Activated gamma-delta T cell (primary cell): ENCODE results near the gene FGD5.

ENCODE experiments used
- DNase-seq: peaks from one replicate; lab custom pipeline; 2025; lab: John Stamatoyannopoulos, UW
- total RNA-seq, 2 donors: gene quantifications; one replicate each; lab custom pipeline; 2026; lab: John Stamatoyannopoulos, UW

Gene FGD5
- 0 to 0.87 reads per million in 2 donors for total RNA-seq

- no peak for DNase-seq
These were observed at the start of gene FGD5 for GRCh38 chr3:14818804-14819500. TSS of gene FGD5 (plus strand) at chr3:14818962. CDS start at chr3:14819072, 110 bp downstream.

GRCh38 chr3:14769544-14770325, 49.0 kb upstream of the FGD5 start:
- no peak for DNase-seq

GRCh38 chr3:14770591-14770990, 48.2 kb upstream of the FGD5 start:
- no peak for DNase-seq

- no peak for DNase-seq
These were observed 46.9 kb upstream of the FGD5 start for GRCh38 chr3:14771593-14772497.

GRCh38 chr3:14772533-14773138, 46.1 kb upstream of the FGD5 start:
- no peak for DNase-seq

GRCh38 chr3:14773281-14773680, 45.5 kb upstream of the FGD5 start:
- no peak for DNase-seq

- no peak for DNase-seq
These were observed 45.1 kb upstream of the FGD5 start for GRCh38 chr3:14773691-14774128.

- no peak for DNase-seq
These were observed 44.3 kb upstream of the FGD5 start for GRCh38 chr3:14774431-14774830.

- no peak for DNase-seq
These were observed 43.8 kb upstream of the FGD5 start for GRCh38 chr3:14775011-14775410.

- no peak for DNase-seq
These were observed 43.2 kb upstream of the FGD5 start for GRCh38 chr3:14775563-14775962.

- no peak for DNase-seq
These were observed 39.6 kb upstream of the FGD5 start for GRCh38 chr3:14779069-14779685.

GRCh38 chr3:14780927-14781507, 37.7 kb upstream of the FGD5 start:
- no peak for DNase-seq

- no peak for DNase-seq
These were observed 35.2 kb upstream of the FGD5 start for GRCh38 chr3:14783480-14784086.

- DNase-seq, result no peak
These were observed 34.6 kb upstream of the FGD5 start for GRCh38 chr3:14784087-14784681.

- DNase-seq, result no peak
These were observed 33.3 kb upstream of the FGD5 start for GRCh38 chr3:14785207-14786155.

GRCh38 chr3:14786369-14786768, 32.4 kb upstream of the FGD5 start:
- DNase-seq, result no peak

GRCh38 chr3:14787630-14788029, 31.1 kb upstream of the FGD5 start:
- no peak for DNase-seq

GRCh38 chr3:14788644-14789043, 30.1 kb upstream of the FGD5 start:
- no peak for DNase-seq

- no peak for DNase-seq
These were observed 29.5 kb upstream of the FGD5 start for GRCh38 chr3:14789221-14789620.
